ENCODE data around the gene FBN2.

DNA sequence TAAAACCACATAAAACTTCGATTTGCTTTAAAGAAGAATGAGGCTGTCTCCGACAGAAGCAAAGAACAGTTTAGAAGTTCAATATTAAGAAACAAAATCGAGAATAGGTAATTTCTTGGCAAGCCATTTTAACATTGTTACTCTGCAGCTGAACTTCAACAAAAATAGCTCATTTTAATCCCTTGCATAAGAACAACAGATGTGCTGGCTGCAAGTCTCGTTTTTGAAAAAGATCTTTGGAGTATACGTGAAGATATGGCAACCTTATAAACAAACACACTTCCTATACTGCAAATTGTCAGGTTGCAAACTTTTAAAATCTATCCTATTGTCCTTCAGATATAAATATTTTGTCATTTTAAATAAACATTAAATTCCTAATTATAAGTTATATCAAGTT is 71.5 kb downstream of the FBN2 start:
- TF ChIP-seq, protein P1, sequence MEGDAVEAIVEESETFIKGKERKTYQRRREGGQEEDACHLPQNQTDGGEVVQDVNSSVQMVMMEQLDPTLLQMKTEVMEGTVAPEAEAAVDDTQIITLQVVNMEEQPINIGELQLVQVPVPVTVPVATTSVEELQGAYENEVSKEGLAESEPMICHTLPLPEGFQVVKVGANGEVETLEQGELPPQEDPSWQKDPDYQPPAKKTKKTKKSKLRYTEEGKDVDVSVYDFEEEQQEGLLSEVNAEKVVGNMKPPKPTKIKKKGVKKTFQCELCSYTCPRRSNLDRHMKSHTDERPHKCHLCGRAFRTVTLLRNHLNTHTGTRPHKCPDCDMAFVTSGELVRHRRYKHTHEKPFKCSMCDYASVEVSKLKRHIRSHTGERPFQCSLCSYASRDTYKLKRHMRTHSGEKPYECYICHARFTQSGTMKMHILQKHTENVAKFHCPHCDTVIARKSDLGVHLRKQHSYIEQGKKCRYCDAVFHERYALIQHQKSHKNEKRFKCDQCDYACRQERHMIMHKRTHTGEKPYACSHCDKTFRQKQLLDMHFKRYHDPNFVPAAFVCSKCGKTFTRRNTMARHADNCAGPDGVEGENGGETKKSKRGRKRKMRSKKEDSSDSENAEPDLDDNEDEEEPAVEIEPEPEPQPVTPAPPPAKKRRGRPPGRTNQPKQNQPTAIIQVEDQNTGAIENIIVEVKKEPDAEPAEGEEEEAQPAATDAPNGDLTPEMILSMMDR (conservative IDR thresholded peaks at IDR 0.05; ENCODE audit: low read length): no peak
- TF ChIP-seq EZH2phosphoT487 (IDR thresholded peaks at IDR 0.05; ENCODE audit: borderline replicate concordance): no peak

All from Loucy (cell line).